ENCODE data around the gene TIMM9. TPM values are rescaled to one million over a fixed set of nuclear protein-coding genes. Genes with fewer than 3 reads are reported as not detected.

The TIMM9 gene
- total RNA-seq, 1 donor from 2014 or later = 32.4 TPM

Other genes with a start within 250 kb of the TIMM9 start
- gene ACTR10, start 227.4 kb downstream of the TIMM9 start, total RNA-seq = 92.8 to 98.7 TPM (median 98.6 TPM) in 3 replicates
- 132 to 162 TPM (median 136 TPM) in 3 replicates for gene PSMA3, start 182.7 kb downstream of the TIMM9 start, total RNA-seq
- gene ARID4A, start 129.0 kb downstream of the TIMM9 start, total RNA-seq = 14.0 to 23.7 TPM (median 19.1 TPM) in 3 replicates
- not detected in 3 replicates for gene TOMM20L, start 31.6 kb downstream of the TIMM9 start, total RNA-seq
- gene KIAA0586, start 188 bp upstream of the TIMM9 start, total RNA-seq = 14.0 to 25.6 TPM (median 14.5 TPM) in 3 replicates
- 120 to 326 TPM (median 318 TPM) in 3 replicates for gene DACT1, start 210.4 kb upstream of the TIMM9 start, total RNA-seq

All from chondrocyte (in vitro differentiated cells).